PC-3 (cell line): ENCODE data around the gene SLC26A8.

ENCODE experiments used
- CTCF ChIP-seq: fragments of 300-600 bp; sonication (generic); conservative IDR thresholded peaks from 2 replicates; pipeline ENCODE4 v1.5.1; 2017; ENCODE audit warnings: antibody characterized with exemption, low read depth, mild to moderate bottlenecking, low read length
- EZH2 ChIP-seq: fragments of 300-600 bp; sonication (generic); IDR thresholded peaks from one replicate; pipeline ENCODE4 v1.6.1; 2017; ENCODE audit warnings: antibody characterized with exemption, mild to moderate bottlenecking, low read length; ENCODE audit not compliant: unreplicated experiment

GRCh38 chr6:36062247-36062646 is 37.8 kb upstream of the SLC26A8 start:
- TF ChIP-seq CTCF = no peak
- no peak for TF ChIP-seq EZH2
